Neural cell (in vitro differentiated cells): ENCODE results near the gene ARHGEF10L. TPM values are rescaled to one million over a fixed set of nuclear protein-coding genes. Genes with fewer than 3 reads are reported as not detected.

Experiments used
- H2AFZ ChIP-seq: fragments of 200-600, 300-800 bp; sonication (generic), shearing (Covaris generic); 2 replicates; pipeline ENCODE4 v1.6.0; 2014; ENCODE audit warnings: low read depth, mild to moderate bottlenecking, antibody characterized with exemption, low read length, moderate library complexity
- H3F3A ChIP-seq: fragments of 200-600 bp; shearing (Covaris generic); 2 replicates; pipeline ENCODE4 v1.6.1; 2016; ENCODE audit warnings: mild to moderate bottlenecking, moderate library complexity, mixed read lengths, antibody characterized with exemption, low read length; ENCODE audit not compliant: insufficient read depth, poor library complexity, severe bottlenecking
- H3K27ac ChIP-seq: fragments of 200-600, 300-800 bp; sonication (generic), shearing (Covaris generic); 2 replicates; pipeline ENCODE4 v1.5.1; 2014; ENCODE audit warnings: mild to moderate bottlenecking, low read length, moderate library complexity
- H3K27me3 ChIP-seq: fragments of 300-800, 200-600 bp; sonication (generic), shearing (Covaris generic); 2 replicates; pipeline ENCODE4 v1.6.0; 2014; ENCODE audit warnings: mild to moderate bottlenecking, low read depth, low read length, moderate library complexity; ENCODE audit not compliant: insufficient read depth
- H3K36me3 ChIP-seq: fragments of 300-800, 200-600 bp; sonication (generic), shearing (Covaris generic); 2 replicates; pipeline ENCODE4 v1.5.1; 2014; ENCODE audit warnings: mild to moderate bottlenecking, antibody characterized with exemption, low read length, moderate library complexity; ENCODE audit not compliant: insufficient read depth
- H3K4me2 ChIP-seq: fragments of 300-800, 200-600 bp; sonication (generic), shearing (Covaris generic); 2 replicates; pipeline ENCODE4 v1.6.0; 2014; ENCODE audit warnings: mild to moderate bottlenecking, low read length
- H3K4me3 ChIP-seq: fragments of 300-800, 200-600 bp; sonication (generic), shearing (Covaris generic); 2 replicates; pipeline ENCODE4 v1.5.1; 2014; ENCODE audit warnings: mild to moderate bottlenecking, low read length, moderate library complexity
- H3K79me2 ChIP-seq: fragments of 200-600 bp; shearing (Covaris generic); replicated peaks from 2 replicates; pipeline ENCODE4 v1.6.0; 2014; ENCODE audit warnings: mild to moderate bottlenecking, low read length, moderate library complexity; ENCODE audit not compliant: insufficient read depth
- H3K9ac ChIP-seq: fragments of 300-800, 200-600 bp; sonication (generic), shearing (Covaris generic); 2 replicates; pipeline ENCODE4 v1.6.1; 2016; ENCODE audit warnings: mild to moderate bottlenecking, low read length, mixed read lengths
- H3K9me2 ChIP-seq: fragments of 200-600 bp; shearing (Covaris generic); 2 replicates; pipeline ENCODE4 v1.6.1; 2016; ENCODE audit warnings: mild to moderate bottlenecking, low read length, mixed read lengths; ENCODE audit not compliant: insufficient read depth
- H3K9me3 ChIP-seq: fragments of 200-600, 300-800 bp; sonication (generic), shearing (Covaris generic); 2 replicates; pipeline ENCODE4 v1.6.1; 2016; ENCODE audit warnings: mild to moderate bottlenecking, mixed run types, low read length, moderate library complexity, mixed read lengths
- H4K20me1 ChIP-seq: fragments of 200-600 bp; shearing (Covaris generic); 2 replicates; pipeline ENCODE4 v1.6.1; 2016; ENCODE audit warnings: mild to moderate bottlenecking, mixed run types; ENCODE audit not compliant: insufficient read depth
- CTCF ChIP-seq: fragments of 450-650 bp; IDR thresholded peaks from 2 replicates; pipeline ENCODE4 v1.5.1; 2014; ENCODE audit warnings: antibody characterized with exemption, mild to moderate bottlenecking, moderate library complexity; ENCODE audit not compliant: poor library complexity, severe bottlenecking
- EP300 ChIP-seq: fragments of 450-650 bp; conservative IDR thresholded peaks from 2 replicates; pipeline ENCODE4 v1.6.1; 2014; ENCODE audit warnings: antibody characterized with exemption, mild to moderate bottlenecking, moderate library complexity; ENCODE audit not compliant: poor library complexity, severe bottlenecking
- EZH2 ChIP-seq: fragments of 200-600, 300-800 bp; shearing (Covaris generic), sonication (generic); IDR thresholded peaks from 2 replicates; pipeline ENCODE4 v1.6.1; 2014; ENCODE audit warnings: antibody characterized with exemption, low read length, borderline replicate concordance, mild to moderate bottlenecking; ENCODE audit not compliant: insufficient read depth, poor library complexity, severe bottlenecking
- MXI1 ChIP-seq: fragments of 450-650 bp; conservative IDR thresholded peaks from 2 replicates; pipeline ENCODE4 v1.6.1; 2014; ENCODE audit warnings: antibody characterized with exemption, mild to moderate bottlenecking; ENCODE audit not compliant: poor library complexity, severe bottlenecking
- POLR2AphosphoS5 ChIP-seq: IDR thresholded peaks from 2 replicates; pipeline ENCODE4 v1.6.1; 2012
- RAD21 ChIP-seq: fragments of 450-650 bp; conservative IDR thresholded peaks from 2 replicates; pipeline ENCODE4 v1.6.1; 2014; ENCODE audit warnings: antibody characterized with exemption, mild to moderate bottlenecking, moderate library complexity
- REST ChIP-seq: IDR thresholded peaks from 2 replicates; pipeline ENCODE4 v1.6.1; 2012; ENCODE audit warnings: borderline replicate concordance
- SMC3 ChIP-seq: fragments of 450-650 bp; conservative IDR thresholded peaks from 2 replicates; pipeline ENCODE4 v1.6.1; 2014; ENCODE audit warnings: antibody characterized with exemption, mild to moderate bottlenecking, moderate library complexity; ENCODE audit not compliant: poor library complexity
- TAF1 ChIP-seq: IDR thresholded peaks from 2 replicates; pipeline ENCODE4 v1.6.1; 2012; ENCODE audit warnings: low read depth
- polyA plus RNA-seq: library from polyadenylated mRNA; depleted of rRNA; stranded (reverse); fragments of >200 nt; gene quantifications from 2 replicates; pipeline ENCODE4 v1.2.3, GENCODE V29; 2014

ARHGEF10L gene
- polyA plus RNA-seq, 1 donor from 2014 or later, result 123 TPM

- H3K9ac ChIP-seq, result no peak overlapping the region
- no peaks in the 10 kb centered on the region for H3K36me3 ChIP-seq
- H3K27me3 ChIP-seq, result no peaks in the 10 kb centered on the region
These were observed 171.5 kb downstream of the ARHGEF10L start for GRCh38 chr1:17710889-17711576.

GRCh38 chr1:17711577-17711910 is 172.0 kb downstream of the ARHGEF10L start:
- H3K27ac ChIP-seq, result no peak overlapping the region
- no peaks in the 10 kb centered on the region for H3F3A ChIP-seq
- H3K4me2 ChIP-seq, result no peak overlapping the region
- H3K9me3 ChIP-seq, result no peaks in the 10 kb centered on the region
- no peak overlapping the region for H3K9ac ChIP-seq
- no peaks in the 10 kb centered on the region for H3K9me2 ChIP-seq
- no peak overlapping the region for H2AFZ ChIP-seq
- H3K4me3 ChIP-seq, result no peak overlapping the region
- no peaks in the 10 kb centered on the region for H3K27me3 ChIP-seq
- no peaks in the 10 kb centered on the region for H3K36me3 ChIP-seq
- no peaks in the 10 kb centered on the region for H3K79me2 ChIP-seq
- H4K20me1 ChIP-seq, result no peaks in the 10 kb centered on the region
- no peak for TF ChIP-seq REST
- no peak for TF ChIP-seq RAD21
- no peak for TF ChIP-seq CTCF
- TF ChIP-seq EZH2, result no peak
- TF ChIP-seq EP300, result no peak

More at GRCh38 chr1:17710889-17711576, 171.5 kb downstream of the ARHGEF10L start:
- no peaks in the 10 kb centered on the region for H3K79me2 ChIP-seq
- H3K4me3 ChIP-seq, result no peak overlapping the region
- no peaks in the 10 kb centered on the region for H3F3A ChIP-seq
- no peak overlapping the region for H2AFZ ChIP-seq
- no peak overlapping the region for H3K27ac ChIP-seq
- no peaks in the 10 kb centered on the region for H4K20me1 ChIP-seq
- H3K9me2 ChIP-seq, result no peaks in the 10 kb centered on the region
- H3K9me3 ChIP-seq, result no peaks in the 10 kb centered on the region
- TF ChIP-seq REST (no peak), SMC3 (no peak), POLR2AphosphoS5 (no peak), CTCF (no peak), EP300 (no peak), RAD21 (no peak), EZH2 (no peak), MXI1 (no peak), TAF1 (no peak)
- no peak overlapping the region for H3K4me2 ChIP-seq
